A673 (cell line): ENCODE results near the gene LIG3.

Experiments used
- EZH2 ChIP-seq: fragments of 200-600 bp; sonication (generic); IDR thresholded peaks from 2 replicates; pipeline ENCODE4 v1.6.1; 2017; ENCODE audit warnings: borderline replicate concordance, low read depth, mild to moderate bottlenecking, mixed read lengths, antibody characterized with exemption, low read length; ENCODE audit not compliant: poor library complexity, severe bottlenecking
- TF ChIP-seq, protein P1 (sequence below): fragments of 300-800, 200-600 bp; sonication (generic); conservative IDR thresholded peaks from 2 replicates; pipeline ENCODE4 v1.5.1; 2017; ENCODE audit warnings: low read depth, mild to moderate bottlenecking, antibody characterized with exemption, low read length, moderate library complexity, mixed read lengths

DNA sequence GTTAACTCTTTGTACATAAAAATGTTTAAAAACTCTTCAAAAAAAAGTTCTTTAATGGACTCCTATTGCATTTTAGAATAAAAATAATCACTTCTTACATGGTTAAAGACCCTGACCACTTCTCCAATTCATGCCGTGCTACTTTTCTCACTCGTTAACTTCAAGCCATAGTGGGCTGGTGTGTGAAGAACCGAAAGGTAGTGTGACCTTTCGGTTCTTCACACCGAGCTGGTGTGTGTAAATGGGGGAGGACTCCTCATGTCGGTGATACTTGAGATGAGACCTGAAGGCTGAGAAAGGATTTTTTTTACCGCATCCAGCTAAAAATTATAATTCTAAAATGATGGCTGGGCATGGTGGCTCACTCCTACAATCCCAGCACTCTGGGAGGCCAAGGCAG is 61.1 kb downstream of the LIG3 start:
- TF ChIP-seq, protein P1, sequence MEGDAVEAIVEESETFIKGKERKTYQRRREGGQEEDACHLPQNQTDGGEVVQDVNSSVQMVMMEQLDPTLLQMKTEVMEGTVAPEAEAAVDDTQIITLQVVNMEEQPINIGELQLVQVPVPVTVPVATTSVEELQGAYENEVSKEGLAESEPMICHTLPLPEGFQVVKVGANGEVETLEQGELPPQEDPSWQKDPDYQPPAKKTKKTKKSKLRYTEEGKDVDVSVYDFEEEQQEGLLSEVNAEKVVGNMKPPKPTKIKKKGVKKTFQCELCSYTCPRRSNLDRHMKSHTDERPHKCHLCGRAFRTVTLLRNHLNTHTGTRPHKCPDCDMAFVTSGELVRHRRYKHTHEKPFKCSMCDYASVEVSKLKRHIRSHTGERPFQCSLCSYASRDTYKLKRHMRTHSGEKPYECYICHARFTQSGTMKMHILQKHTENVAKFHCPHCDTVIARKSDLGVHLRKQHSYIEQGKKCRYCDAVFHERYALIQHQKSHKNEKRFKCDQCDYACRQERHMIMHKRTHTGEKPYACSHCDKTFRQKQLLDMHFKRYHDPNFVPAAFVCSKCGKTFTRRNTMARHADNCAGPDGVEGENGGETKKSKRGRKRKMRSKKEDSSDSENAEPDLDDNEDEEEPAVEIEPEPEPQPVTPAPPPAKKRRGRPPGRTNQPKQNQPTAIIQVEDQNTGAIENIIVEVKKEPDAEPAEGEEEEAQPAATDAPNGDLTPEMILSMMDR = no peak
- no peak for TF ChIP-seq EZH2
